ENCODE measurements around the gene SLC29A3.

GRCh38 chr10:71394926-71395562 is 76.0 kb downstream of the SLC29A3 start:
- TF ChIP-seq EZH2 (IDR thresholded peaks at IDR 0.05; ENCODE audit: low read length, missing control alignments) (no peak), CTCF (conservative IDR thresholded peaks at IDR 0.05 in 1 of 2, IDR thresholded peaks at IDR 0.05 in 1 of 2; ENCODE audit: low read depth in 1 of 2, low read length in 2 of 2) (no peak)
